HepG2 (cell line): ENCODE data around the gene MTMR1.

ENCODE experiments used
- ATF3 ChIP-seq: sonication (generic); formaldehyde crosslinking; IDR thresholded peaks from 2 replicates; pipeline ENCODE4 v1.4.0; 2020; ENCODE audit warnings: missing genetic modification reagents
- NBN ChIP-seq: fragments of 450-650 bp; conservative IDR thresholded peaks from 2 replicates; pipeline ENCODE4 v1.6.1; 2017
- PHB2 ChIP-seq: fragments of 450-650 bp; IDR thresholded peaks from 2 replicates; pipeline ENCODE4 v1.6.1; 2018; ENCODE audit not compliant: partially characterized antibody
- POLR2A ChIP-seq, 2 experiments: IDR thresholded peaks; 2 replicates each; pipeline ENCODE4 v1.6.1; 2011; ENCODE audit warnings: low read depth in 2 of 2, low read length in 2 of 2, mild to moderate bottlenecking in 1 of 2, moderate library complexity in 1 of 2; ENCODE audit not compliant: insufficient read depth in 1 of 2
- SIN3A ChIP-seq: IDR thresholded peaks from 2 replicates; pipeline ENCODE4 v1.6.1; 2011; ENCODE audit warnings: low read depth, mild to moderate bottlenecking, control low read depth, low read length, borderline replicate concordance
- SP1 ChIP-seq, 2 experiments: fragments of 450-650 bp in 1 of 2; sonication (generic) in 1 of 2; formaldehyde crosslinking in 1 of 2; IDR thresholded peaks; 2 replicates each; pipeline versions ENCODE4 v1.4.0 to v1.6.1; 2016 to 2020; ENCODE audit warnings: missing genetic modification reagents in 1 of 2
- ZNF232 ChIP-seq: sonication (generic); formaldehyde crosslinking; IDR thresholded peaks from 2 replicates; pipeline ENCODE4 v1.4.0; 2020; ENCODE audit warnings: missing genetic modification reagents, borderline replicate concordance
- ZNF430 ChIP-seq: sonication (generic); formaldehyde crosslinking; IDR thresholded peaks from 2 replicates; pipeline ENCODE4 v1.9.0; 2021; ENCODE audit warnings: mild to moderate bottlenecking, missing genetic modification reagents
- ZNF709 ChIP-seq: sonication (generic); formaldehyde crosslinking; IDR thresholded peaks from 2 replicates; pipeline ENCODE4 v1.5.0; 2020; ENCODE audit warnings: mild to moderate bottlenecking, missing genetic modification reagents
- TF ChIP-seq, protein P1 (sequence below): sonication (generic); formaldehyde crosslinking; IDR thresholded peaks from 2 replicates; pipeline ENCODE4 v1.5.0; 2020; ENCODE audit warnings: mild to moderate bottlenecking, missing genetic modification reagents, moderate library complexity
- TF ChIP-seq, protein P2 (sequence below), 2 experiments: fragments of 450-650 bp in 1 of 2; sonication (generic) in 1 of 2; formaldehyde crosslinking in 1 of 2; IDR thresholded peaks; 2 replicates each; pipeline versions ENCODE4 v1.6.1 to v1.8.0; 2016 to 2022; ENCODE audit warnings: antibody characterized with exemption in 1 of 2, mild to moderate bottlenecking in 1 of 2, missing genetic modification reagents in 1 of 2

GRCh38 chrX:150644422-150644821, 48.8 kb upstream of the MTMR1 start:
- TF ChIP-seq, protein P1, sequence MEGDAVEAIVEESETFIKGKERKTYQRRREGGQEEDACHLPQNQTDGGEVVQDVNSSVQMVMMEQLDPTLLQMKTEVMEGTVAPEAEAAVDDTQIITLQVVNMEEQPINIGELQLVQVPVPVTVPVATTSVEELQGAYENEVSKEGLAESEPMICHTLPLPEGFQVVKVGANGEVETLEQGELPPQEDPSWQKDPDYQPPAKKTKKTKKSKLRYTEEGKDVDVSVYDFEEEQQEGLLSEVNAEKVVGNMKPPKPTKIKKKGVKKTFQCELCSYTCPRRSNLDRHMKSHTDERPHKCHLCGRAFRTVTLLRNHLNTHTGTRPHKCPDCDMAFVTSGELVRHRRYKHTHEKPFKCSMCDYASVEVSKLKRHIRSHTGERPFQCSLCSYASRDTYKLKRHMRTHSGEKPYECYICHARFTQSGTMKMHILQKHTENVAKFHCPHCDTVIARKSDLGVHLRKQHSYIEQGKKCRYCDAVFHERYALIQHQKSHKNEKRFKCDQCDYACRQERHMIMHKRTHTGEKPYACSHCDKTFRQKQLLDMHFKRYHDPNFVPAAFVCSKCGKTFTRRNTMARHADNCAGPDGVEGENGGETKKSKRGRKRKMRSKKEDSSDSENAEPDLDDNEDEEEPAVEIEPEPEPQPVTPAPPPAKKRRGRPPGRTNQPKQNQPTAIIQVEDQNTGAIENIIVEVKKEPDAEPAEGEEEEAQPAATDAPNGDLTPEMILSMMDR, result no peak
- TF ChIP-seq SP1 (IDR thresholded peaks at IDR 0.05) (no peak), SP1 (CRISPR knock-in tag; IDR thresholded peaks at IDR 0.05) (no peak), ZNF709 (CRISPR knock-in tag) (no peak), SIN3A (no peak), ZNF430 (CRISPR knock-in tag) (no peak), NBN (no peak), ATF3 (CRISPR knock-in tag) (no peak), ZNF232 (CRISPR knock-in tag) (no peak), PHB2 (no peak), POLR2A (IDR thresholded peaks at IDR 0.05; ENCODE audit: insufficient read depth in 1 of 2, low read depth in 2 of 2, low read length in 2 of 2) (no peak)
- TF ChIP-seq, protein P2, sequence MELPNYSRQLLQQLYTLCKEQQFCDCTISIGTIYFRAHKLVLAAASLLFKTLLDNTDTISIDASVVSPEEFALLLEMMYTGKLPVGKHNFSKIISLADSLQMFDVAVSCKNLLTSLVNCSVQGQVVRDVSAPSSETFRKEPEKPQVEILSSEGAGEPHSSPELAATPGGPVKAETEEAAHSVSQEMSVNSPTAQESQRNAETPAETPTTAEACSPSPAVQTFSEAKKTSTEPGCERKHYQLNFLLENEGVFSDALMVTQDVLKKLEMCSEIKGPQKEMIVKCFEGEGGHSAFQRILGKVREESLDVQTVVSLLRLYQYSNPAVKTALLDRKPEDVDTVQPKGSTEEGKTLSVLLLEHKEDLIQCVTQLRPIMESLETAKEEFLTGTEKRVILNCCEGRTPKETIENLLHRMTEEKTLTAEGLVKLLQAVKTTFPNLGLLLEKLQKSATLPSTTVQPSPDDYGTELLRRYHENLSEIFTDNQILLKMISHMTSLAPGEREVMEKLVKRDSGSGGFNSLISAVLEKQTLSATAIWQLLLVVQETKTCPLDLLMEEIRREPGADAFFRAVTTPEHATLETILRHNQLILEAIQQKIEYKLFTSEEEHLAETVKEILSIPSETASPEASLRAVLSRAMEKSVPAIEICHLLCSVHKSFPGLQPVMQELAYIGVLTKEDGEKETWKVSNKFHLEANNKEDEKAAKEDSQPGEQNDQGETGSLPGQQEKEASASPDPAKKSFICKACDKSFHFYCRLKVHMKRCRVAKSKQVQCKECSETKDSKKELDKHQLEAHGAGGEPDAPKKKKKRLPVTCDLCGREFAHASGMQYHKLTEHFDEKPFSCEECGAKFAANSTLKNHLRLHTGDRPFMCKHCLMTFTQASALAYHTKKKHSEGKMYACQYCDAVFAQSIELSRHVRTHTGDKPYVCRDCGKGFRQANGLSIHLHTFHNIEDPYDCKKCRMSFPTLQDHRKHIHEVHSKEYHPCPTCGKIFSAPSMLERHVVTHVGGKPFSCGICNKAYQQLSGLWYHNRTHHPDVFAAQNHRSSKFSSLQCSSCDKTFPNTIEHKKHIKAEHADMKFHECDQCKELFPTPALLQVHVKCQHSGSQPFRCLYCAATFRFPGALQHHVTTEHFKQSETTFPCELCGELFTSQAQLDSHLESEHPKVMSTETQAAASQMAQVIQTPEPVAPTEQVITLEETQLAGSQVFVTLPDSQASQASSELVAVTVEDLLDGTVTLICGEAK (IDR thresholded peaks at IDR 0.05), result no peak
- TF ChIP-seq, protein P2 (CRISPR knock-in tag; IDR thresholded peaks at IDR 0.05), result no peak
